Measurements from ENCODE around the gene APBA2.

APBA2 gene

DNA sequence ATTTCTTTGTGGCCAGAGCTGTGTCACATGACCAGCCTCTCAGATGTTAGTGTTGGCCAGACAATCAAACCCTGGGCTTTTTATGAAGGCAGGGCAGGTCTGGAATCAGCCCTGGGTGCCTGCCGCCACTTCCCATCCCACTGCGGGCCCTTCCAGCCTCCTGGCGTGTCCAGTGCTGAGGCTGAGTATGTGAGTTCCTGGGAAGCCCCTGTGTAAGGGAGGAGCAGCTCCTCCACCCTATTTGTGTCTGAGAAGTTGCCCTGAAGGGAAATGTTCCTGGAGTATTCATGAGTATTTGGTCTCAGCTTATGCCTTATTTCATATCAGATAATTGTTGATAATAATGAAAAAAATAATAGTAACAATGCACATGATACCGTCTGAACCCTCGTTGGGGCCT, 193.7 kb downstream of the APBA2 start:
- Histone ChIP-seq H2AFZ (ENCODE audit: low read length) (no peak overlapping the region), H3K4me3 (ENCODE audit: low read length, poor library complexity, severe bottlenecking) (no peak overlapping the region)
- no peak for TF ChIP-seq EZH2phosphoT487 (IDR thresholded peaks at IDR 0.05; ENCODE audit: borderline replicate concordance)
- TF ChIP-seq CTCF (conservative IDR thresholded peaks at IDR 0.05; ENCODE audit: low read length): no peak

GRCh38 chr15:29081781-29082180, 196.0 kb downstream of the APBA2 start:
- no peaks in the 10 kb centered on the region for H3K9me2 ChIP-seq (replicated peaks; ENCODE audit: low read depth, low read length)
- H2AFZ ChIP-seq (ENCODE audit: low read length): no peak overlapping the region
- no peaks in the 10 kb centered on the region for H3K79me2 ChIP-seq (ENCODE audit: insufficient read depth, low read length)
- no peaks in the 10 kb centered on the region for H4K20me1 ChIP-seq (ENCODE audit: insufficient read depth, low read length, poor library complexity, severe bottlenecking)
- H3K9ac ChIP-seq (ENCODE audit: low read depth, low read length, poor library complexity, severe bottlenecking): no peak overlapping the region
- no peaks in the 10 kb centered on the region for H3F3A ChIP-seq (ENCODE audit: low read depth)
- H3K4me3 ChIP-seq (ENCODE audit: low read length, poor library complexity, severe bottlenecking): no peak overlapping the region
- H3K4me1 ChIP-seq (ENCODE audit: insufficient read depth, low read length, poor library complexity, severe bottlenecking): no peaks in the 10 kb centered on the region
- no peak overlapping the region for H3K4me2 ChIP-seq (ENCODE audit: low read depth, low read length, poor library complexity, severe bottlenecking)
- TF ChIP-seq CTCF (conservative IDR thresholded peaks at IDR 0.05; ENCODE audit: low read length): no peak
- TF ChIP-seq EZH2phosphoT487 (IDR thresholded peaks at IDR 0.05; ENCODE audit: borderline replicate concordance): no peak
- H3K9me3 ChIP-seq (ENCODE audit: insufficient read depth, low read depth, low read length): peaks cover 5% of the 10 kb centered on the region; the same call in 1 of the 2 replicates
- peaks cover 43% of the 10 kb centered on the region; the same call in 1 of the 2 replicates for H3K36me3 ChIP-seq (ENCODE audit: insufficient read depth, low read length)
- H3K27me3 ChIP-seq (ENCODE audit: insufficient read depth, low read length, poor library complexity, severe bottlenecking): no peaks in the 10 kb centered on the region

More for the DNA sequence above, 193.7 kb downstream of the APBA2 start:
- Histone ChIP-seq H3K4me2 (ENCODE audit: low read depth, low read length, poor library complexity, severe bottlenecking) (no peak overlapping the region), H4K20me1 (ENCODE audit: insufficient read depth, low read length, poor library complexity, severe bottlenecking) (no peaks in the 10 kb centered on the region), H3K4me1 (ENCODE audit: insufficient read depth, low read length, poor library complexity, severe bottlenecking) (no peaks in the 10 kb centered on the region), H3K79me2 (ENCODE audit: insufficient read depth, low read length) (no peaks in the 10 kb centered on the region), H3K27me3 (ENCODE audit: insufficient read depth, low read length, poor library complexity, severe bottlenecking) (no peaks in the 10 kb centered on the region), H3K9me3 (ENCODE audit: insufficient read depth, low read depth, low read length) (peaks cover under 1% of the 10 kb centered on the region; the same call in 1 of the 2 replicates), H3K9ac (ENCODE audit: low read depth, low read length, poor library complexity, severe bottlenecking) (no peak overlapping the region), H3K36me3 (ENCODE audit: insufficient read depth, low read length) (peaks cover 65% of the 10 kb centered on the region; the same call in 1 of the 2 replicates), H3F3A (ENCODE audit: low read depth) (no peaks in the 10 kb centered on the region), H3K9me2 (replicated peaks; ENCODE audit: low read depth, low read length) (no peaks in the 10 kb centered on the region)

DNA sequence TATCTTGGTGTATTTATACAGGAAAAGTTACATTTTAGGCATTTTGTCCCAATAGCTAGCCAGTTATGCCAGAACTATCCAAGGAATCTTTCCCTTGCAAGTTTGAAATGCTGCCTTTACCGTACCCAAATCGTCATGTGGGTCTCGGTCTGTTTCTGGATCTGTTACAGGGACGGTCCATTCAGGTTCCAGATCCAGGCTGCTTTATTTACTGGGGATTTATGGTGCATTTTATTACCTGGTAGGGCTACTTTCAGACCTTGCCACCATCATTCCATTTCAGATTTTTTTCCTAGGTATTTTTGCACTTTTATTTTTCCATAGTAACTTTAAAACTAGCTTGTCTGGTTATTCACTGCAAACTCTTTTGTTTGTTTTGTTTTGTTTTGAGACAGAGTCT, 197.4 kb downstream of the APBA2 start:
- H3K36me3 ChIP-seq (ENCODE audit: insufficient read depth, low read length): peaks cover 30% of the 10 kb centered on the region; the same call in 1 of the 2 replicates
- no peaks in the 10 kb centered on the region for H3K27me3 ChIP-seq (ENCODE audit: insufficient read depth, low read length, poor library complexity, severe bottlenecking)
- peaks cover 5% of the 10 kb centered on the region for H3K4me1 ChIP-seq (ENCODE audit: insufficient read depth, low read length, poor library complexity, severe bottlenecking)
- H3F3A ChIP-seq (ENCODE audit: low read depth): no peaks in the 10 kb centered on the region
- H3K4me2 ChIP-seq (ENCODE audit: low read depth, low read length, poor library complexity, severe bottlenecking): no peak overlapping the region
- no peak overlapping the region for H3K4me3 ChIP-seq (ENCODE audit: low read length, poor library complexity, severe bottlenecking)
- H3K9me2 ChIP-seq (replicated peaks; ENCODE audit: low read depth, low read length): no peaks in the 10 kb centered on the region
- no peak overlapping the region for H2AFZ ChIP-seq (ENCODE audit: low read length)
- TF ChIP-seq EZH2phosphoT487 (IDR thresholded peaks at IDR 0.05; ENCODE audit: borderline replicate concordance) (no peak), CTCF (conservative IDR thresholded peaks at IDR 0.05; ENCODE audit: low read length) (no peak)
- no peaks in the 10 kb centered on the region for H3K79me2 ChIP-seq (ENCODE audit: insufficient read depth, low read length)
- peaks cover 5% of the 10 kb centered on the region; the same call in 1 of the 2 replicates for H3K9me3 ChIP-seq (ENCODE audit: insufficient read depth, low read depth, low read length)
- H3K9ac ChIP-seq (ENCODE audit: low read depth, low read length, poor library complexity, severe bottlenecking): no peak overlapping the region
- no peaks in the 10 kb centered on the region for H4K20me1 ChIP-seq (ENCODE audit: insufficient read depth, low read length, poor library complexity, severe bottlenecking)
